ENCODE results near the gene FAM81A.

Gene FAM81A

GRCh38 chr15:59543721-59544547 lies 105.9 kb downstream of the FAM81A start:
- DNase-seq (ENCODE audit: low read depth in 2 of 2), result no peak

DNA sequence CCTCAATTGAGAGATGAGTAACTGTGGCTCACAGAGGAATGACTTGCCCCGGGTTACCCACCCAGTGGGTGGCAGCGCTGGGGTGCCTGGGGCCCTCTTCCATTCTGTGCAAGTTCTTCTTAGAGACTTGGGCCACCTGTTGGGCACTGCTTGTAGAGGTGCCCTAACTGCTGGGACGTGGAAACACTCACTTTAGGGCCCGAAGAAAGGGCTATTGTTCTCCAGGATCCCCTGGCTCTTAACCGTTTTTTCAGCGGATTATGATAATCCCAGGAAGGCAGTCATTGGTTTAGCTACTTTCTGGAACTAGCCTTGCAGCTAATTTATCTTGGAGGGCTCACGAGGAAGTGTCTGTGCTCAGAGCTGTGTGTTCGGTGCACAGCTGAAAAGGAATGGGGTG lies 107.6 kb downstream of the FAM81A start:
- DNase-seq (ENCODE audit: low read depth in 2 of 2), result no peak

DNA sequence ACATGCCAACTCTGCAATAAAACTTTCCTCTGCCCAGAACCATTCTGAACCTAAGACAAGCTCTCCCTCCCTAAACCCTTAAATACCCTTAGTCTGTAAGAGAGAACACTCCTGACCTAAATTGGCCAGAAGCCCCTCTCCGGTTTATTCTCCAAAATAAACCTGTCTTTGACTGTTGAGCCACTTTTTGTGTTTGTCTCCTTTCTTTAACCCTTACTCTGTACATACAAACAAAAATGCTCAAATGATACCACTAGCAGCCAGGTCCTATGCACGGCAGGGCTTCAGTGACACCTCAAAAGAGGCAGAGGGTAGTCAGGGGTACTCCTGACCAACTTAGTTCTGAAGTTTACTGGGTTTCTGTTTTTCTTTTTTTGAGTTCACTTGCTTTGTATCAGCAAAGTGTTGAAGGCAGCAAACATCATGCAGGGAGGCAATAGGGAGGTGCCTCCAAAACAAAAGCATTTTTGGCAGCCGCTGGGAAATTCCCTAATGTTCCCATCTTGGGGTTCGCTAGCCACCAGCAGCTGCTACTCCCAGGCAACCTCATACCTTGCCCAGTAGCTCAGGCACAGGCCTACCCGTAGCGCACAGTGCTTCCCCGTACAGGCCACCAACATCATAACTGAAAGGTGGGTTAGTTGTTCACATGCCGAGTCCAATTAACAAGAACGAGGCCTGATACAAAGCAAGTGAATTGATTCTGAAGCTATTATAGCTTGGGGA lies 110.7 kb downstream of the FAM81A start:
- no peak for DNase-seq (ENCODE audit: low read depth in 2 of 2)

DNA sequence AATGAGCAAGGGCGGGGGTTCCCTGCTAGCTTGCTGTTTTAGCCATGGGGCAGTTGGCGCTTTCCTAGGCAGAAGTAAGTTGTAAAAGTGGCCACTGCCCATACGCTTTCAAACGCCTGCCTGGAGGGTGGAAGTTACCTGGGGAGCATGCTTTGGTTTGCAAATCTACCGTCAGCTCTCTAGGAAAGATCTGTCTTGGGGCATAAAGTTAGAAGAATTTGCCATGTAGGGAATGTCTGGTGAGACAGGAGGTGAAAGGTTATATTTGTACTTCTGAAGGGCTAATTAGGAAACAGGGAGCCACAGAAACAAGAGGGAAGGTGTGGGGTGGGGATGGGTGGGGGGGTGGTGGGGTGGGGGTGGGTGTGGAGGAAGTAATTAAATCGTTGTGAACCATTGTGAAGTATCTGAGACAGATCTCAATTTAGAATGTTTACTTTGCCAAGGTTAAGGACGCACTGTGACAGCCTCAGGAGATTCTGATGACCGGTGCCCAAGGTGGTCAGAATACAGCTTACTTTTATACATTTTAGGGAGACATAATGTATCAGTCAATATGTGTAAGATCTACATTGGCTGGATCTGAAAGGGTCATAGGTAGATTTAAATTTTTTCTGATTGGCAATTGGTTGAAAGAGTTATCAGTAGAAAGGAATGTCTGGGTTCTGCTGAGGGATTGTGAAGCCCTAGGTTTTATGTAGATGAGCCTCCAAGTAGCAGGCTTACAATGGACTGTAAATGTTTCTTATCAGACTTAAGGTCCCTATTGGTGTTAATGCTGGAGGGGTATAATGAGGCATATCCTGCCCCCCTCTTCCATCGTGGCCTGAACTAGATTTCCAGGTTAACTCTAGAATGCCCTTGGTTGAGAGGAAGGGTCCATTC lies 111.6 kb downstream of the FAM81A start:
- no peak for DNase-seq (ENCODE audit: low read depth in 2 of 2)

DNA sequence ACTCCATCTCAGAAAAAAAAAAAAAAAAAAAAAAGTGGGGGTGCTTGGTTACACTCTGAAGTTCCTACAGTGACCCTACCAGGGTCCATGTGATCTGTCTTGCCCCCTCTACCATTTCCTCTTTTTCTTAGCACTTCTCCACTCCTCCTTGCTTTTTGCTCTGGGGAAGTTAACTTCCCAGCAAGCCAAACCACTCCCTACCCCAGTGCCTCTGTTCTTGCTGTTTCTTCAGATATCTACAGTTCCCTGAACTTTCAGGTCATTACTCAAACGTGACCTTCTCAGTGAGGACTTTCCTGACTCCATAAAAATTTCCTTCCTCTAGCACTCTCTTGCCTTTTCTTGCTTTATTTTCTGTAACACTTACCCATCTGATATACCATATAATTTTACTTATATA lies 112.5 kb downstream of the FAM81A start:
- no peak for DNase-seq (ENCODE audit: low read depth in 2 of 2)

DNA sequence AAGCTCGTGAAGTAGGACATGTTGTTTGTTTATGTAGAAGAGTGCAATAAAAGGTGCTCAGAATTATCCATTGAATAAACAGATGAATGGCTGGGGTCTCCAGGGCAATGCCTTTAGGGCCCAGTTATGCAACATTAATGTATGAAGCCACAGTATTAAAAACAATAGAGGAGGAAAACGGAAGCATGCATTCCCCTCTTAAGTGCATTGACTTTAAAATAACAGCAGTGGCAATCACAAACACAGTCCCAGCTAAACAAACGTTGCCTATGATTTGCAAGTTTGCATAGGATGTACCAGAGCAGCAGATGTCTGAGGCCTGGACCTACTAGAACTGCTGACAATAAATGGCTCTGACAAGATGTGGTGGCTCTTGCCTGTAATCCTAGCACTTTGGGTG lies 113.0 kb downstream of the FAM81A start:
- DNase-seq (ENCODE audit: low read depth in 2 of 2), result no peak

DNA sequence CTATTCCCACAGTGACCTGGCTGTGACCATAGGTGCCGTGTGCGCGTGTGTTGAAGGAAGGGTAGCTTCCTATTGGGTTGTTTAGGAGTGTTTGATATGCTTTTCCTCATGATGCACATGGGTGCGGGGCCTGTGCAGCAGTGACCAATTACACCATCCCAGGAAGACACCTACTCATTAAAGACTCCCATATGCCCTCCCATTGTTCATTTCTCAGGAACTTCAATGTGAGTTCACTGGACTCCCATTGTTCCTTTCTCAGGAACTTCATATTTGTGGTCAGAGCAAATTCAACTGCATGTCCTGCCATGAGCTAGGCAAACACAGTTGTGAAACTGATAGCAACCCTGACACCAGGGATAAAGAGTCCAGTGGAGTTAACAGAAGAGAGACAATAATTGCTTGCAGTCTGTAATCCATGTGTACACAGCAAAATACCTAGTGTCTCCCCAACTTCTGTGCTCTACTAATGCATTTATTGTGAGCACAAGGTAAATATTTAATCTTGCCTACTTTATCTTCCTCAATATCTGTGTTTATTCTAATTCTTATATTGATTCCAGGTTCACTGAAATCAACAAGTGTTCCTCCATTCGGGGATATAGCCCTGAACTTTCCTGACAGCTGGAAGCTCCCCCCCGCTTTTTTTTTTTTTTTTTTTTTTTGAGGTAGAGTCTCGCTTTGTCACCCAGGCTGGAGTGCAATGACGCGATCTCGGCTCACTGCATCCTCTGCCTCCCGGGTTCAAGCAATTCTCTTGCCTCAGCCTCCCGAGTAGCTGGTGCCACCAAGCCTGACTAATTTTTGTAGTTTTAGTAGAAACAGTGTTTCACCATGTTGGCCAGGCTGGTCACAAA lies 116.1 kb downstream of the FAM81A start:
- DNase-seq (ENCODE audit: low read depth in 2 of 2), result no peak

- no peak for DNase-seq (ENCODE audit: low read depth in 2 of 2)
These were observed 117.7 kb downstream of the FAM81A start for GRCh38 chr15:59555696-59556095.

DNA sequence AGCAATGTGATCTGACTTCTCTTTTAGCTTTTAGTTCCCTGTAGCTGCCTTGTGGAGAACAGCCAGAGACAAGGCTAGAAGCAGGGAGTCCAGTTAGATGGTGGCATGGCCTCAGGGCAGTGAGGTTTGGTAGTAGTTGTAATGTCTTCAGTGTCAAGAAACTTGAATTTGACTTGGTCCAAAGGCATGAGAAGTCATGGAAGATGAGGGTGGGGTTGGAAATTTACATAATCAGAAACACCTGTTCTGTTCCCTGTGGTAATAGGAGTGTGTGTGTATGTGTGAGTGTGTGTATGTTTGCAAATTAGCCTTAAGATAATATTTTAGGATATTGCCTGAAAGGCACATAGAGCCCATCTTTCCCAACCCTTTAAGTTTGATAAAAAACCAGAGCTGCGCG lies 118.4 kb downstream of the FAM81A start:
- DNase-seq (ENCODE audit: low read depth in 2 of 2), result no peak

DNA sequence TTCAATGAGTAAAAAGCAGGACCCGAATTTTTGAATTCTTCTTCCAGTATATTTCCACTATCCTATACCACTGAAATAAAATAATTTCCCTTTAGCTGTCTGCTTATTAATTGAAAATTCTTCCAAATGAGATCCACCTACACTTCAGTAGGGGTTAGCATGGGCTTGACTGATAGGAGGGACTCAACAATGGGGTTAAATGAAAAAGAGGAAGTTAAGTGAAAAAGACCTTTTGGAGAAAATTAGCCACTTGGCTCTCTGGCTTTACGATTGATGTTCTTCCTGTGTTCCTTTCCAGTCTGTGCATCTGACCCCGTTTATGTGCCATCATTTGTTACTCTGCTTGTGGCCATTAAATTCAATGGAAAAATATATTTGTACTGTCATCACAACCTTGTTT lies 119.6 kb downstream of the FAM81A start:
- no peak for DNase-seq (ENCODE audit: low read depth in 2 of 2)

GRCh38 chr15:59558851-59559250 lies 120.9 kb downstream of the FAM81A start:
- DNase-seq (ENCODE audit: low read depth in 2 of 2), result no peak

DNA sequence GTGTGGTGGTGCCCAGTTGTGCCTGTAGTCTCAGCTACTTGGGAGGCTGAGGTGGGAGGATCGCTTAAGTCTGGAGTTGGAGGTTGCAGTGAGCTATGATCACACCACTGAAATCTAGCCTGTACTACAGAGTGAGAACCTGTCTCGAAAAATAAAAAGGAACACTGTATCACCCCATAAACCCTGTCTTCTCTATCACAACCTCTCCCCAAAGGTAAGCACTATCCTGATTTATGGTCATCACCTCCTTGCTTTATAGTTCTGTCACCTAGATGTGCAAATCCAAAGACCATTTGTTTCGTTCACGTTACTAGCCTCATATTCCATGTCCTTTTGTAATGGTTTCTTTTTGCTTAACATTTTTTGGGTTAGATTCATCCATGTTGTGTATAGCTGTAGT lies 123.6 kb downstream of the FAM81A start:
- no peak for DNase-seq (ENCODE audit: low read depth in 2 of 2)

DNA sequence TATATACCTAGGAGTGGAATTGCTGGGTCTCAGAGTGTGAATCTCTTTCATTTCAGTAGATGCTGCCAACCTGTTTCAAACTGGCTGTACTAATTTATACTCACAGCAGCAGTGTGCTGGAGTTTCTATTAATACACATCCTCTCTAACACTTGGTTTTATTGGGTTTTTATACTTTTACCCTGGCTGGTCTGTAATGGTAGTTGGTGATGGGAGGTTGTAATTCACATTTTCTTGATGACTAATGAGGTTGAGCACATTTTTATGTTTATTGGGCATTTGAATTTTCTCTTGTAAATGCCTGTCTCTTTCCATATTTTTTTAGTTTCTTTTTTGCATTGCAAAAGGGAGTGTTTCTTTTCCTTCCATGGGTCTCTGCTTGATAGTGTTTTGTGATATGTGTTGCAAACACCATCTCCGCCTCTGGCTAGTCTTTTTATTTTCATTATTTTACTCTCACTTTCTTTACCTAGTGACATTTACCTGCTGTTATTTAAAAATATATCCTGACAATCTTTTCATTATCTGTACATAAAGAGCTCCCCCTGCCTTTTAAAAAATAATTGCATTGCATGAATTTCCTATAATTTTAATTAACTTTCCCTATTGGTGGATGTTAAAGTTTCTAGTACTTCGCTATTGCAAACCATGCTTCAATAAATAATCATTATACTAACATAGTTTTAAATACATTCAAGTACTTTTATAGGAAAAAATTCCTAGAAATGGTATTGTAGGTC lies 124.6 kb downstream of the FAM81A start:
- no peak for DNase-seq (ENCODE audit: low read depth in 2 of 2)

GRCh38 chr15:59565299-59565698 lies 127.3 kb downstream of the FAM81A start:
- no peak for DNase-seq (ENCODE audit: low read depth in 2 of 2)

DNA sequence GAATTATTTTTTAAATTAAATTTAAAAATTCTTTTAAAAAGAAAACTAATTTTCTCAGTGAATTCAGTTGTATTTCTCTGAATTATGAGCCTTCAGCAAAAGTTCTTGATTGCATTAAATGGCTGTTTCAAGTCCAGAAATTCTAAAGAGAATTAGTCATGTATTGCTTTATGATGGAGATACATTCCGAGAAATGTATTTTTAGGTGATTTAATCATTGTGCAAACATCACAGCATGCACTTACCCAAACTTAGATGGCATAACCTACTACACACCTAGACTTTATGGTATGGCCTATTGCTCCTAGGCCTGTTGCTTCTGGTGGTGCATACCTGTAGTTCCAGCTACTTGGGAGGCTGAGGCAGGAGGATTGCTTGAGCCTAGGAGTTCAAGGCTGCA lies 129.3 kb downstream of the FAM81A start:
- DNase-seq (ENCODE audit: low read depth in 2 of 2), result no peak

DNA sequence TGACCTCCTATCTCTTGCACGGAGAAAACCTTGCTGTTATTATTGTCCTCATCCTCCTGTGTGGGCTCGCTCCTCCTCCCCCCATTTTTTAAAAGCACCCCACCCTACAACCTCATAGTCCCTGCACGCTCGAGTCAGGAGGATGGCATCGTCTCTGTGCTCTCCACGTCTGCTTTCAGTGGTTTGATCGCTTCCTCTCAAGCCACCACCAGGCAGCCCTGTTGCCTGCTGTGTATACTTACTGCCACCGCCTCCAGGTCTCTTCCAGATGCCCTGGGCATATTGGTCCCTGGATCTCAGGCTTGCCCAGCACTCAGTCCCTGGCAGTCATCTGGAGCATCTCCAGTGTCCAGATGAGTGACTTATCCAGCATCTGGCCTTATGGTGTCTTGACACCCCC lies 131.5 kb downstream of the FAM81A start:
- DNase-seq (ENCODE audit: low read depth in 2 of 2), result no peak

DNA sequence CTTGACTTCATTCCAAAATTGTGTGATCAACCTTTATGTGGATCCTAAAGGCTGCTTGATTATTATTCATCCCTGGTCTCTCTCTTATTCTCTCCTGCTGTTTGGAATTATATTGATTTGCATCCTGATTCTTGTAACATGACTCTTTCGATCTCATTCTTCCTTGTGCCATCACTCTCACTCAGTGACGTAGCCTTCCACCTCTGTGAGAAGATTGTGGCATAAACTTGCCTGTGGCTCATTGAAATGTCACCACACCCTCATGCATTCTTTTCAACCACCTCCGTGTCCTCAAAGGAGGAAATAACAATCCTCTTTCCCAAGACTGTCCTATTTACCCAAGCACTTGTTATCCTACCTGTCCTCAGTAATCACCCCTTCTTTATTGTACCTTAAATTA lies 132.3 kb downstream of the FAM81A start:
- no peak for DNase-seq (ENCODE audit: low read depth in 2 of 2)

GRCh38 chr15:59571606-59572005 lies 133.6 kb downstream of the FAM81A start:
- no peak for DNase-seq (ENCODE audit: low read depth in 2 of 2)
